Keratinocyte (primary cell): Measurements from ENCODE around the gene RAB4A. TPM values are rescaled to one million over a fixed set of nuclear protein-coding genes. Genes with fewer than 3 reads are reported as not detected.

Source experiments
- DNase-seq: peaks from one replicate; pipeline ENCODE4 v3.0.0-alpha.2; 2011; ENCODE audit warnings: low read depth, missing footprints, low spot score
- FAIRE-seq: peaks from 2 replicates; lab custom pipeline; 2011; peaks lifted over from hg19 to GRCh38; lab: Jason Lieb, UNC
- H2AFZ ChIP-seq: 2 replicates; pipeline ENCODE4 v1.6.0; 2012; ENCODE audit warnings: low read length, control low read depth, inconsistent platforms; ENCODE audit not compliant: control insufficient read depth
- H3K27ac ChIP-seq: 2 replicates; pipeline ENCODE4 v1.5.1; 2011; ENCODE audit warnings: low read length; ENCODE audit not compliant: control insufficient read depth, insufficient read depth
- H3K27me3 ChIP-seq: 3 replicates; pipeline ENCODE4 v1.6.0; 2011; ENCODE audit warnings: low read length; ENCODE audit not compliant: control insufficient read depth, insufficient read depth; ENCODE audit errors: extremely low read depth
- H3K36me3 ChIP-seq, 2 experiments: 2 replicates in 1 of 2; 3 replicates in 1 of 2; pipeline ENCODE4 v1.5.1; 2011; ENCODE audit warnings: low read length in 2 of 2, mild to moderate bottlenecking in 1 of 2; ENCODE audit not compliant: control insufficient read depth in 2 of 2, insufficient read depth in 2 of 2; ENCODE audit errors: extremely low read depth in 1 of 2
- H3K4me1 ChIP-seq: 3 replicates; pipeline ENCODE4 v1.5.1; 2011; ENCODE audit warnings: low read length; ENCODE audit not compliant: control insufficient read depth, insufficient read depth; ENCODE audit errors: extremely low read depth
- H3K4me2 ChIP-seq: 3 replicates; pipeline ENCODE4 v1.6.0; 2011; ENCODE audit warnings: low read depth, low read length; ENCODE audit not compliant: control insufficient read depth, insufficient read depth; ENCODE audit errors: extremely low read depth
- H3K4me3 ChIP-seq, 3 experiments: fragments of 200-600 bp in 1 of 3; sonication (generic) in 1 of 3; 2 replicates in 2 of 3; 3 replicates in 1 of 3; pipeline ENCODE4 v1.5.1; 2011 to 2016; ENCODE audit warnings: low read length in 3 of 3, mild to moderate bottlenecking in 3 of 3, control low read depth in 2 of 3, inconsistent platforms in 1 of 3, low read depth in 1 of 3, mixed read lengths in 1 of 3, mixed run types in 1 of 3, moderate library complexity in 1 of 3; ENCODE audit not compliant: control insufficient read depth in 2 of 3, insufficient read depth in 2 of 3; ENCODE audit errors: extremely low read depth in 1 of 3
- H3K79me2 ChIP-seq: 2 replicates; pipeline ENCODE4 v1.6.0; 2012; ENCODE audit warnings: low read length; ENCODE audit not compliant: control insufficient read depth, insufficient read depth
- H3K9ac ChIP-seq: 3 replicates; pipeline ENCODE4 v1.6.0; 2011; ENCODE audit warnings: low read length; ENCODE audit not compliant: control insufficient read depth, insufficient read depth; ENCODE audit errors: extremely low read depth
- H3K9me1 ChIP-seq: 3 replicates; pipeline ENCODE4 v1.6.0; 2011; ENCODE audit warnings: low read length; ENCODE audit not compliant: control insufficient read depth, insufficient read depth; ENCODE audit errors: extremely low read depth
- H3K9me3 ChIP-seq: 2 replicates; pipeline ENCODE4 v1.5.1; 2012; ENCODE audit warnings: low read depth, low read length; ENCODE audit not compliant: control insufficient read depth
- H4K20me1 ChIP-seq: 3 replicates; pipeline ENCODE4 v1.6.0; 2011; ENCODE audit warnings: low read length; ENCODE audit not compliant: control insufficient read depth, insufficient read depth; ENCODE audit errors: extremely low read depth
- EZH2 ChIP-seq: IDR thresholded peaks from one replicate; pipeline ENCODE4 v1.6.1; 2012; ENCODE audit warnings: inconsistent platforms, mild to moderate bottlenecking, low read length, moderate library complexity
- dilution Hi-C: fragments of 300-500 bp; cut with MboI; formaldehyde crosslinking; loops from one replicate; pipeline ENCODE4 v1.7.0; 2020; ENCODE audit warnings: low sequenced_read_pairs; ENCODE audit not compliant: extremely low pct_ligation_motif_present
- polyA plus RNA-seq, 5 experiments: library from polyadenylated mRNA; depleted of rRNA in 3 of 5; stranded (reverse) in 3 of 5; stranded (forward) in 1 of 5; unstranded in 1 of 5; fragments of >200 nt; gene quantifications; 1 replicate in 1 of 5; 2 replicates in 3 of 5; 3 replicates in 1 of 5; pipeline versions ENCODE4 v1.2.1 to v1.2.3, GENCODE V29; 2011 to 2012; ENCODE audit warnings: missing spikeins in 2 of 5, low read depth in 1 of 5, low replicate concordance in 1 of 5
- TF ChIP-seq, protein P1 (sequence below), 3 experiments: IDR thresholded peaks in 1 of 3; conservative IDR thresholded peaks in 1 of 3; optimal IDR thresholded peaks in 1 of 3; 2 replicates in 2 of 3; 3 replicates in 1 of 3; pipeline versions ENCODE3 to v1.5.1; 2011; ENCODE audit warnings: low read length in 3 of 3, mild to moderate bottlenecking in 3 of 3, moderate library complexity in 2 of 3, control low read depth in 1 of 3, inconsistent platforms in 1 of 3; ENCODE audit not compliant: insufficient read depth in 2 of 3; ENCODE audit errors: extremely low read depth in 1 of 3

Gene RAB4A
- polyA plus RNA-seq, 1 donor (not counting 4 experiments of a cell fraction or from before 2014, with no cell fraction given): 54.7 TPM

DNA sequence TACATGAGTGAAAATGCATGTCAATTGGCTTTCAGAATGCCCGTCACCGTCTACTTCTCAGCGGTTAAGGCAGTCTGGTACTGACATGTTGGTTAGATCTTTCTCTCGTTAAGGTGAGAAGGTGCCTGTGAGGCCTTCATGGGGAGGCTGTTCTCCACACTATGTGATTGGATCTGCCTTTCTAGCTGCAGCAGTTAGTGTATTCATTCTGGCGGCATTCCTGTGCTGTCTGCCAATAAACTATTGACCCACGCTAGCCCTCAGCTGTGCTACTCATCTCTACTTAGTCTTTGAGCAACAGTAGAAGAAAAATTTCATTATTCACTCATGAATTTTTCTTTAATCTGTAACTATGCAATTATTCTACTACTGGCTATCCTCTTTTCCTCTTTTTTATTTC lies 39.9 kb downstream of the RAB4A start:
- Histone ChIP-seq H3K4me1 (no peaks in the 10 kb centered on the region), H3K9ac (no peak overlapping the region), H3K9me1 (peaks cover 2% of the 10 kb centered on the region), H4K20me1 (no peaks in the 10 kb centered on the region), H3K9me3 (no peaks in the 10 kb centered on the region), H3K36me3 (peaks cover 6 to 14% of the 10 kb centered on the region in 2 experiments), H2AFZ (no peak overlapping the region), H3K4me3 (no peak overlapping the region), H3K27ac (no peak overlapping the region), H3K79me2 (no peaks in the 10 kb centered on the region), H3K4me2 (no peak overlapping the region), H3K27me3 (no peaks in the 10 kb centered on the region)
- FAIRE-seq: no peak
- dilution Hi-C loops: no loop called here
- no peak for TF ChIP-seq EZH2
- TF ChIP-seq, protein P1, sequence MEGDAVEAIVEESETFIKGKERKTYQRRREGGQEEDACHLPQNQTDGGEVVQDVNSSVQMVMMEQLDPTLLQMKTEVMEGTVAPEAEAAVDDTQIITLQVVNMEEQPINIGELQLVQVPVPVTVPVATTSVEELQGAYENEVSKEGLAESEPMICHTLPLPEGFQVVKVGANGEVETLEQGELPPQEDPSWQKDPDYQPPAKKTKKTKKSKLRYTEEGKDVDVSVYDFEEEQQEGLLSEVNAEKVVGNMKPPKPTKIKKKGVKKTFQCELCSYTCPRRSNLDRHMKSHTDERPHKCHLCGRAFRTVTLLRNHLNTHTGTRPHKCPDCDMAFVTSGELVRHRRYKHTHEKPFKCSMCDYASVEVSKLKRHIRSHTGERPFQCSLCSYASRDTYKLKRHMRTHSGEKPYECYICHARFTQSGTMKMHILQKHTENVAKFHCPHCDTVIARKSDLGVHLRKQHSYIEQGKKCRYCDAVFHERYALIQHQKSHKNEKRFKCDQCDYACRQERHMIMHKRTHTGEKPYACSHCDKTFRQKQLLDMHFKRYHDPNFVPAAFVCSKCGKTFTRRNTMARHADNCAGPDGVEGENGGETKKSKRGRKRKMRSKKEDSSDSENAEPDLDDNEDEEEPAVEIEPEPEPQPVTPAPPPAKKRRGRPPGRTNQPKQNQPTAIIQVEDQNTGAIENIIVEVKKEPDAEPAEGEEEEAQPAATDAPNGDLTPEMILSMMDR (optimal IDR thresholded peaks at IDR 0.05 in 1 of 3, IDR thresholded peaks at IDR 0.05 in 1 of 3, conservative IDR thresholded peaks at IDR 0.05 in 1 of 3; ENCODE audit: extremely low read depth in 1 of 3, insufficient read depth in 2 of 3, low read length in 3 of 3): no peak
- no peak for DNase-seq

DNA sequence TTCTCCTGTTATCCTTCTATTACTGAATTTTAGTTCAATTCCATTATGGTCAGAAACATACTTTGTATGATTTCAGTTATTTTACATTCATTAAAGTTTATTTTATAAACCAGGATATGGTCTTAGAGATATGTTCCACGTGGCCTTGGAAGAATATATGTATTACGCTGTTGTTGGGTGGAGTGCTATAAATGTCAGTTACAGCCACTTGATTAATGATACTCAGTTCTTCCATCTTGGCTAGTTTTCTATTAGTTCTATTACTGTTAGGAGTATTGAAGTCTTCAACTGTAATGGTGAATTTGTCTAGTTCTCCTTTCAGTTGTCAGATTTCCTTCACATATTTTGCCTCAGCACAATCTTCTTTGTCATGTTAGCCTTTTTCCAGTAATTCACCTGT lies 45.3 kb downstream of the RAB4A start:
- no peak for TF ChIP-seq EZH2
- TF ChIP-seq, protein P1 (optimal IDR thresholded peaks at IDR 0.05 in 1 of 3, IDR thresholded peaks at IDR 0.05 in 1 of 3, conservative IDR thresholded peaks at IDR 0.05 in 1 of 3; ENCODE audit: extremely low read depth in 1 of 3, insufficient read depth in 2 of 3, low read length in 3 of 3): no peak
- dilution Hi-C loops: no loop called here
- FAIRE-seq (no peak), DNase-seq (no peak)
- Histone ChIP-seq H3K9ac (no peak overlapping the region), H3K4me2 (no peak overlapping the region), H3K36me3 (peaks cover 3 to 10% of the 10 kb centered on the region in 2 experiments), H3K9me1 (peaks cover 2% of the 10 kb centered on the region), H3K27ac (no peak overlapping the region), H3K4me1 (no peaks in the 10 kb centered on the region), H2AFZ (no peak overlapping the region), H3K4me3 (no peak overlapping the region), H3K79me2 (no peaks in the 10 kb centered on the region), H3K27me3 (no peaks in the 10 kb centered on the region), H4K20me1 (no peaks in the 10 kb centered on the region), H3K9me3 (no peaks in the 10 kb centered on the region)
